ENCODE results near the gene HSPA1L.

Gene HSPA1L

DNA sequence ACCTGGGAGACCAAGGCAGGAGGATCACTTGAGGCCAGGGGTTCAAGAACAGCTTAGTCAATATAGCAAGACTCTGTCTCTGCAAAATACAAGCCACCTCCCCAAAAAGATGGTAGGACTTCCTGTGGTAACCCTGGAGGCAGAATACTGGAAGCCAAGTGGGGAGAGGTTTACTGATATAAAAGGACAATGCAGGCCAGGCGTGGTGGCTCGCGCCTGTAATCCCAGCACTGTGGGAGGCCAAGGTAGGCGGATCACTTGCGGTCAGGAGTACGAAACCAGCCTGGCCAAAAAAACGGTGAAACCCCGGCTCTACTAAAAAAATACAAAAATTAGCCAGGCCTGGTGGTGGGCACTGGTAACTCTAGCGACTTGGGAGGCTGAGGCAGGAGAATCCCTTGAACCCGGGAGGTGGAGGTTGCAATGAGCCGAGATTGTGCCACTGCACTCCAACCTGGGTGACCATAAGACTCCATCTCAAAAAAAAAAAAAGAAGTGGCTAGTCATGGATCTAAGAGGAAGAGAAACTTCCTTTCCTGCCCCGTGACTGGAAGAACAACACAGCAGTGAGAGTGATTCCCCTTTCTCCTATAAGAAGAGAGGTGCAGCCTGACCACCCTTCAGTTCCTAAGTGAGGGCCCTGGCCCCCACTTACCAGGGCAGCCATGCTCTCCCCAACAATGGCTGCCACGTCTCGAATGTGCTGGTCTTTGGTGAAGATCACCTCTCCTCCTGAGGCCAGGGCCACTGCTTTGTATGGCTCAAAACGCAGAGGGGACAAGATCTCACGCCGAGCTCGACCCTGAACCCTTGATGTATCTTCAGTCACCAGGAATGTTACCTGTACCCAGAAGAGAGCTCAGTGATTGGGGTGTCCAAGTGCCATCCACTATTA lies 46.5 kb downstream of the HSPA1L start:
- Histone ChIP-seq H3K27ac (no peak overlapping the region), H3K9me3 (ENCODE audit: severe bottlenecking) (no peaks in the 10 kb centered on the region), H3K4me3 (ENCODE audit: low read depth, low read length) (no peak overlapping the region), H3K36me3 (no peaks in the 10 kb centered on the region), H3K27me3 (ENCODE audit: insufficient read depth, low read depth, severe bottlenecking) (no peaks in the 10 kb centered on the region)
- TF ChIP-seq, protein P1, sequence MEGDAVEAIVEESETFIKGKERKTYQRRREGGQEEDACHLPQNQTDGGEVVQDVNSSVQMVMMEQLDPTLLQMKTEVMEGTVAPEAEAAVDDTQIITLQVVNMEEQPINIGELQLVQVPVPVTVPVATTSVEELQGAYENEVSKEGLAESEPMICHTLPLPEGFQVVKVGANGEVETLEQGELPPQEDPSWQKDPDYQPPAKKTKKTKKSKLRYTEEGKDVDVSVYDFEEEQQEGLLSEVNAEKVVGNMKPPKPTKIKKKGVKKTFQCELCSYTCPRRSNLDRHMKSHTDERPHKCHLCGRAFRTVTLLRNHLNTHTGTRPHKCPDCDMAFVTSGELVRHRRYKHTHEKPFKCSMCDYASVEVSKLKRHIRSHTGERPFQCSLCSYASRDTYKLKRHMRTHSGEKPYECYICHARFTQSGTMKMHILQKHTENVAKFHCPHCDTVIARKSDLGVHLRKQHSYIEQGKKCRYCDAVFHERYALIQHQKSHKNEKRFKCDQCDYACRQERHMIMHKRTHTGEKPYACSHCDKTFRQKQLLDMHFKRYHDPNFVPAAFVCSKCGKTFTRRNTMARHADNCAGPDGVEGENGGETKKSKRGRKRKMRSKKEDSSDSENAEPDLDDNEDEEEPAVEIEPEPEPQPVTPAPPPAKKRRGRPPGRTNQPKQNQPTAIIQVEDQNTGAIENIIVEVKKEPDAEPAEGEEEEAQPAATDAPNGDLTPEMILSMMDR (IDR thresholded peaks at IDR 0.05; ENCODE audit: low read depth, low read length) = no peak
- DNase-seq = no peak

DNA sequence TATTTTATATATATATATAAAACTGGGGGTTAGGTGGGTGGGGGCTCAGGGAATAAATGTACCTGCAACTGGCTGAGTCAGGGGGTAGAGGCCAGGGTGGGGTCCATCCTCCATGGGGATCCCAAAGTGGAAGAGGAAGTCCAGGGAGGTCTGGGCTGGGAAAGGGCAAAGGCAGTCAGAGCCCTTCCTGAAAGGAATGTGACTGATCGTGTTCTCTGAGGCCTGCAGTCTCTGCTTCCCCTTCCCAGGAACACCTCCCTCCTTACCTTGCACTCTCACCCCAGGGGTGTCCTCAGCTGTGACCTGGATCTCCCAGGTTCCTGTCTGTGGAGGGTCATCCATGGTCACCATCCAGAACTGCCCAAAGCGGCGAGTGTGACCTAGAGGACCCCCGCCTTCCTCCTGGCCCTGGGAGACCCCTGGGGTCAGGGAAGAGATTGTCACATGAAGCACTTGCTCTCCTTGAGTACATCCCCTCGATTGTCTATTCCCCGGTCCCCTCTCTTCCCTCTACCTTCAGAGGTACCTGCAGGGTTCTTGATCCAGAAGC lies 47.9 kb downstream of the HSPA1L start:
- DNase-seq = no peak
- H3K4me3 ChIP-seq (ENCODE audit: low read depth, low read length) = no peak overlapping the region
- TF ChIP-seq, protein P1 (IDR thresholded peaks at IDR 0.05; ENCODE audit: low read depth, low read length) = no peak
- no peaks in the 10 kb centered on the region for H3K27me3 ChIP-seq (ENCODE audit: insufficient read depth, low read depth, severe bottlenecking)
- no peak overlapping the region for H3K27ac ChIP-seq
- no peaks in the 10 kb centered on the region for H3K36me3 ChIP-seq
- peaks cover 2% of the 10 kb centered on the region for H3K9me3 ChIP-seq (ENCODE audit: severe bottlenecking)

DNA sequence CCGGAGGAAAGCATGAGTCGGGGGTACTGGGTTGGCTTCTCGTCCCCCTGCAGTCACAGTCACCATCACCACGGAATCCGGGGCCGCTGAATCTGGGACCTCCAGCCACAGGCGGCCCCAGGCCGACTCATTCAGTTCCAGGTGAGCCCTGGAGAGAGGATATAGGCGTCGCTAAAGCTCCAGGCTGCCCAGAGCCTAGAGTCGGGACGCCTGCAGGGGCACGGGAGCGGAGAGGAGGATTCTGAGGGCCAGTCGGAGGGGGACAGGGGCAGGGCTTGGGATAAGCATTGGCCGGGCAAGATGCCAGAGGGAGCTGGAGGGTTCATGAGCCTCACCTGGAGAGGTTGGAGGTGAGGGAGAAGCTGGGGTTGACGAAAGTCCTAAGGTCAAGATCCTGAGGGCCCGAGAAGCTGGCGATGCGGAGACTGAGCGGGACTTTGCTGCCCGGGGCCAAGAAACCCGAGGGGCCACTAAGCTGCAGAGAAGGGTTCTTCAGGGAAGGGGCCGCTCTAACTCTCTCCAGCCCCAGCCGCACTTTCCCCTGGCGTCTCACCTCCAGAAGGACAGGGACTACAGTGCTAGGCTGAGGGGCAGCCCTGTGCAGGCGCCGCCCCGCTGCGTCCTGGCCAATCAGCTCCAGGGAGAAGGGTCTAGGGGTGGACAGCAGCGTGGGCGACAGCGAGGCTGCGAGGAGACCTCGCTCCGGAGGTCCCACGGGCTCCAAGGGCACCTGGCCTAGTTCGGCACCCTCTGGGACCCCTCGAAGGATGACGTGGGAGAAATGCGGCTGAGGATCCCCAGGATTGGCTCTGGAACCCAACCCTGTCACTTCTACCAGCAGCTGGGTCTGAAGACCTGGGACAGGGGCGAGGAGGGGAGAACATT lies 48.9 kb downstream of the HSPA1L start:
- no peak overlapping the region for H3K4me3 ChIP-seq (ENCODE audit: low read depth, low read length)
- DNase-seq = no peak

DNA sequence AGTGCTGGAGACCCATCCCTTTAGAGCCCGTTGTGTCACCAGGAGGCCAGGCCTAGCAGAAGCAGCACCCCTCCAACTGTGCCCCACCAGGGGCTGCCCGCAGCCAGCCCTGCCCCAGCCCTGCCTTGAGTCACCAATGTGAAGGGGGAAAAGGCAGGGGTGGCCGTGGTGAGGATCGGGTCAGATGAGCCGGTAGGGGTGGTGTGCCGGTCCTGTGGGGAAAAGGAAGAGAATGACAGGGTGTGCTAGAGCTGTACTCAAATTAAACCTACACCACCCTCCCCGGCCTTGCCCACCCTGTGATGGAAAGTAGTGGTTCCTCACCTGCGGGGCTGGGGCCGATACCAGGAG lies 49.5 kb downstream of the HSPA1L start:
- TF ChIP-seq, protein P1 (IDR thresholded peaks at IDR 0.05; ENCODE audit: low read depth, low read length) = no peak
- H3K27me3 ChIP-seq (ENCODE audit: insufficient read depth, low read depth, severe bottlenecking) = no peaks in the 10 kb centered on the region
- no peaks in the 10 kb centered on the region for H3K36me3 ChIP-seq

More for the DNA sequence above, 48.9 kb downstream of the HSPA1L start:
- Histone ChIP-seq H3K36me3 (no peaks in the 10 kb centered on the region), H3K27ac (no peak overlapping the region), H3K9me3 (ENCODE audit: severe bottlenecking) (peaks cover 2% of the 10 kb centered on the region), H3K27me3 (ENCODE audit: insufficient read depth, low read depth, severe bottlenecking) (no peaks in the 10 kb centered on the region)
- TF ChIP-seq, protein P1 (IDR thresholded peaks at IDR 0.05; ENCODE audit: low read depth, low read length) = no peak

DNA sequence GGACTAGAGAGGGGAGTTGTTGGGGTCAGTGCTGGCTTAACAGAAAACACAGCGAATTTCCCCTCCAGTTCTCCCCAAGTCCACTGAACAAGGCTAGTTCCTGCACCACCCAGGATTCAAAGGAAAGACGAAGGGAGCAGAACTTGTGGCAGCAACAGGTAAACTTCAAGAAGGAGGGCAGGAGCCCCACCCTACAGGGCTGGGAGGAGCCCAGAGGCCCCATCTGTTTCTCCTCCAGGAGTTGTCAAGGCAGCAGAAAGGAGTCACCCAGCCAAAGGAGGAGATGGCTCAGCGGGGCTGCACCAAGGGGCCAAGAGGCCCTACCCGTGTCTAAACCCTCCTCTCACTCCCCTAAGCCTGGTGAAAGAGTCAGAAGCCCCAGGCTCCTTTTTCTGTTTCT lies 50.9 kb downstream of the HSPA1L start:
- no peak for DNase-seq
- Histone ChIP-seq H3K36me3 (no peaks in the 10 kb centered on the region), H3K9me3 (ENCODE audit: severe bottlenecking) (peaks cover 2% of the 10 kb centered on the region), H3K27ac (no peak overlapping the region), H3K27me3 (ENCODE audit: insufficient read depth, low read depth, severe bottlenecking) (no peaks in the 10 kb centered on the region), H3K4me3 (ENCODE audit: low read depth, low read length) (no peak overlapping the region)
- TF ChIP-seq, protein P1 (IDR thresholded peaks at IDR 0.05; ENCODE audit: low read depth, low read length) = no peak

More for the DNA sequence above, 49.5 kb downstream of the HSPA1L start:
- no peak overlapping the region for H3K27ac ChIP-seq
- DNase-seq = no peak
- peaks cover 2% of the 10 kb centered on the region for H3K9me3 ChIP-seq (ENCODE audit: severe bottlenecking)
- H3K4me3 ChIP-seq (ENCODE audit: low read depth, low read length) = no peak overlapping the region
